ENCODE results near the gene FGF5.
"Not testable (repeated sequence)": the region's sequence is repeated elsewhere in the genome, so short reads cannot be mapped to it uniquely, and the experiment has no call there.

FGF5 gene

DNA sequence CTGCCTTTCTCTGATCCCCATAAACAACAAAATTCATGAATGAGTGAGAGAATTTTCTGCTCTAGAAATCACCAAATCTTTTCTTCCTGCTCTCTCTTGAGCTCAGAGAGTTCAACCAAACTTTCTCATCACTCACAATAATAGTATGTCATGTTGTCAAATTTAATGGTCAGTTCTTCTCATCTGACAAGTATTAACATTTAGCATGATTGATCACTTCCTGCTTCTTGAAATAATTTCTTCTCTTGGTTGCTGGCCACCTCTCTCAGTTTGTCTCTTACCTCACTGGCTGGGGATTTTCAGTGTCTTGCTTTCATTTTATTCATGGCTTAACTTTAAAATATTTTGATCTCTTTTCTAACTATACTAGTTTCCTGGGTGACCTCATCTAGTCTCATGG, 25.5 kb upstream of the FGF5 start:
- no peak overlapping the region for H3K4me3 ChIP-seq
- no peak overlapping the region for H3K27ac ChIP-seq
- no peaks in the 10 kb centered on the region for H3K36me3 ChIP-seq
- no peak for DNase-seq
- H3K9me3 ChIP-seq = no peaks in the 10 kb centered on the region
- H3K27me3 ChIP-seq = peaks cover 0 to 11% of the 10 kb centered on the region in 2 donors
- TF ChIP-seq, protein P1, sequence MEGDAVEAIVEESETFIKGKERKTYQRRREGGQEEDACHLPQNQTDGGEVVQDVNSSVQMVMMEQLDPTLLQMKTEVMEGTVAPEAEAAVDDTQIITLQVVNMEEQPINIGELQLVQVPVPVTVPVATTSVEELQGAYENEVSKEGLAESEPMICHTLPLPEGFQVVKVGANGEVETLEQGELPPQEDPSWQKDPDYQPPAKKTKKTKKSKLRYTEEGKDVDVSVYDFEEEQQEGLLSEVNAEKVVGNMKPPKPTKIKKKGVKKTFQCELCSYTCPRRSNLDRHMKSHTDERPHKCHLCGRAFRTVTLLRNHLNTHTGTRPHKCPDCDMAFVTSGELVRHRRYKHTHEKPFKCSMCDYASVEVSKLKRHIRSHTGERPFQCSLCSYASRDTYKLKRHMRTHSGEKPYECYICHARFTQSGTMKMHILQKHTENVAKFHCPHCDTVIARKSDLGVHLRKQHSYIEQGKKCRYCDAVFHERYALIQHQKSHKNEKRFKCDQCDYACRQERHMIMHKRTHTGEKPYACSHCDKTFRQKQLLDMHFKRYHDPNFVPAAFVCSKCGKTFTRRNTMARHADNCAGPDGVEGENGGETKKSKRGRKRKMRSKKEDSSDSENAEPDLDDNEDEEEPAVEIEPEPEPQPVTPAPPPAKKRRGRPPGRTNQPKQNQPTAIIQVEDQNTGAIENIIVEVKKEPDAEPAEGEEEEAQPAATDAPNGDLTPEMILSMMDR (IDR thresholded peaks at IDR 0.05) = no peak
- H3K4me1 ChIP-seq = no peaks in the 10 kb centered on the region
- intact Hi-C loops (cut with DNase I; ENCODE audit: low total_unique reads) = no loop called here

DNA sequence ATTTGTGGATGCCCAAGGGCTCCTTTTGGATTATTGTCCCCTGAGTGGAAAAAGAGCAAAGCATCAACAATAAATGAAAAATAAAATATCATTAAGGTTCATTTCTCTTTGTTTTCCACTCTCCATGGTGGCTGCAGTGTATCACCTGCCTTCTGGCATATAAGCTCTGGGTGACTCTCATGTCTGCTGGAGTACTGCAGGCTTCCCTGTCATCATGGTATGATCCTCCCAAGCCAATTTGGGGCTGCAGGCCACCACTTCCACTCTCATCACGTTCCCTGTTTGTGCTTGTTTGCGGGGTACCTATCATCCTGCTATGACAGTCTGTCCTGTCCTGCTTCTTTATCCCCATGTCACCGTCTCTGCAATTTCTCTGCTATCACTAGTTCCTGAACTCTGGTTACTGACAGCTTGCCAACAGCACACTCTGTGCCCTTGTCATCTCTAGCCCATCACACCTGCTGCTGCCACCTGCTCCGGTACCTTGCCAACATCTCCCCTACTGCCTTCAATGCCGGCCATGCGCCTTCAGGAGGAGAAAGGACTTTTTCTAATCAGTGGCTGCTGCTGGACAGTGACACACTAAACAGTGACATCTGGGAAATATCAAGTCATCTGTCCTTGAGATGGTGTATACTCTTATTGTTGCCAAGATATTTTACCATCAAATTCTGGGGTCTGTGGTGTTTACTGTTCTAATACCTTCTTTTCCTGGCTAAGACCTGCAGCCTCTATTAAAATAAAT, 23.0 kb upstream of the FGF5 start:
- intact Hi-C loops (cut with DNase I; ENCODE audit: low total_unique reads) = no loop called here
- Histone ChIP-seq H3K27ac (no peak overlapping the region), H3K9me3 (no peaks in the 10 kb centered on the region), H3K4me3 (no peak overlapping the region), H3K36me3 (no peaks in the 10 kb centered on the region), H3K4me1 (no peaks in the 10 kb centered on the region), H3K27me3 (peaks cover 0 to 11% of the 10 kb centered on the region in 2 donors)
- TF ChIP-seq, protein P1 (IDR thresholded peaks at IDR 0.05) = no peak
- no peak for DNase-seq

DNA sequence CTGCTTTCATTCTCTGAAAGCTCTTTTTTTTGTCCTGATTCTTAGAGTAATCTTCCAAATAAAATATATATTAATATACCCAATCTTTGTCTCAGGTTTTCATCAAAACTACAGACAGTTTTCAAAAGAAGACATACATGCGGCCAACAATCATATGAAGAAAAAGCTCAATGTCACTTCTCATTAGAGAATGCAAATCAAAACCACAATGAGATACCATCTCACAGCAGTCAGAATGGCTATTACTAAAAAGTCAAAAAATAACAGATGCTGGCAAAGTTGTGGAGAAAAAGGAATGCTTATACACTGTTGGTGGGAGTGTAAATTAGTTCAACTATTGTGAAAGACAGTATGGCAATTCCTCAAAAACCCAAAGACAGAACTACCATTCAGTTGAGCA, 19.0 kb upstream of the FGF5 start:
- H3K4me1 ChIP-seq; DNase-seq; H3K9me3 ChIP-seq; H3K27ac ChIP-seq; H3K4me3 ChIP-seq; intact Hi-C loops (cut with DNase I; ENCODE audit: low total_unique reads); H3K36me3 ChIP-seq: not testable (repeated sequence)
- H3K27me3 ChIP-seq = peaks cover 0 to 12% of the 10 kb centered on the region in 2 donors

DNA sequence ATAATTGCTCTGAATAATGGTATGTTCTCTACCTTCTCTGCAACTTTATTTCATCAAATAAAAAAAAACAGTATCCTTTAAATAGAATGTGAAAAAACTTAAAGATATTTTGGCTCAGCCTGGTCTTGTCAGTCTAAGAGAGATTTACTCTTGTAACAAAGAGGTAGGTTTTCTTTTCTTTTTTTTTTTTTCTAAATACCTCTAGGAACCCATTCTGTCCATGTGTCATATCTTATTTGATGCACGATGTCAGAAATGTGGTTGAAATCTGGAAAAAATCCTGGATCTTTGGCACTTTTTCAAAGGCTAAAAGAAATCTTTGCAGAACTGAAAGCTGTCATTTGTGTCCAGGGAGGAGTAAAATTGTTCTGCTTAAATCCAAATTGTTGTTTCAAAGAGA, 17.3 kb upstream of the FGF5 start:
- Histone ChIP-seq H3K27ac (no peak overlapping the region), H3K4me3 (no peak overlapping the region), H3K9me3 (no peaks in the 10 kb centered on the region), H3K4me1 (no peaks in the 10 kb centered on the region), H3K27me3 (peaks cover 0 to 3% of the 10 kb centered on the region in 2 donors), H3K36me3 (no peaks in the 10 kb centered on the region)
- no peak for DNase-seq
- TF ChIP-seq, protein P1 (IDR thresholded peaks at IDR 0.05) = no peak
- intact Hi-C loops (cut with DNase I; ENCODE audit: low total_unique reads) = no loop called here

DNA sequence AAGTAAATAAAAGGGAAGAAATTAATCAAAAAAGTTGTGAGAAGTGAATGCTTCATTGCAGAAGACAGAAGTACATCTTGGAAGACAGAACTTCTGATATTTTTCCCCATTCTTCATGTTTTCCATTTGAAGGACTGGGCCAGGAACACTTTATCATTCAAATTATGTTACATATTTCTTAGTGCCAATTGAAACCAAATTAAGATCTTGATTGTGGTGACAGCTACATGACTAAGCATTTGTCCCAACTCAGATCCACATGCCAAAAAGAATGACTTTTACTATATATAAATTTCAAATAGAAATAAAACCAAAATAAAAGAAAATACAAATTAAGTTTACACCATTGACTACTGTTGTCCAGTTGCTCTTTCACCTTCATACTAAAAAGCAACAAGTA, 14.0 kb upstream of the FGF5 start:
- intact Hi-C loops (cut with DNase I; ENCODE audit: low total_unique reads) = no loop called here
- H3K36me3 ChIP-seq = no peaks in the 10 kb centered on the region

DNA sequence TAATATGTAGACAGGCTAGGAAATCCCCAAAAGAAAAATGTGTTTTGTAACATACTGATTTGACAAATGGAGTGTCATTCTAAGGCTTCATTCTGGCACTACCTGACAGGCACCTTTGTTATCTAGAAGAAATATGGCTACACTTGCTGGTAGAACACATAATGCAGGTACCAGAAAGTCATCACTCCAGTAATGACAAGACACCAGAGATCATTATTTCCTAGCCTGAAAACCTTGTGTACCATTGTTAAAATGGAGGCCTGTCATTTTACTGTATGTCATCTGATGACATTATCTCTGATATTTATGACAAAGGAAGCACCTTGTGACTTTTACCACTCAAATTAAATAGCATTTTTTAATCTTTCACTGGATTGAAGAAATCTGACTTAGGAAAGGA, 13.5 kb upstream of the FGF5 start:
- H3K27me3 ChIP-seq = peaks cover 0 to 22% of the 10 kb centered on the region in 2 donors
- no peak overlapping the region for H3K4me3 ChIP-seq
- H3K9me3 ChIP-seq = no peaks in the 10 kb centered on the region
- no peaks in the 10 kb centered on the region for H3K36me3 ChIP-seq
- intact Hi-C loops (cut with DNase I; ENCODE audit: low total_unique reads) = no loop called here
- TF ChIP-seq, protein P1 (IDR thresholded peaks at IDR 0.05) = no peak
- H3K27ac ChIP-seq = no peak overlapping the region
- no peak for DNase-seq
- no peaks in the 10 kb centered on the region for H3K4me1 ChIP-seq

More for the DNA sequence above, 14.0 kb upstream of the FGF5 start:
- Histone ChIP-seq H3K4me3 (no peak overlapping the region), H3K9me3 (no peaks in the 10 kb centered on the region), H3K4me1 (no peaks in the 10 kb centered on the region), H3K27me3 (peaks cover 0 to 22% of the 10 kb centered on the region in 2 donors), H3K27ac (no peak overlapping the region)
- TF ChIP-seq, protein P1 (IDR thresholded peaks at IDR 0.05) = no peak
- DNase-seq = no peak

Measured in tibial artery (tissue), 4 donors.